Measurements from ENCODE around the gene IFT80.

- TF ChIP-seq GATA3 (IDR thresholded peaks at IDR 0.05; ENCODE audit: low read depth, low read length), result no peak
- no peak for TF ChIP-seq GATA2 (IDR thresholded peaks at IDR 0.05; ENCODE audit: low read depth, low read length)
Observed at GRCh38 chr3:160368804-160369203, 30.2 kb downstream of the IFT80 start.
